ENCODE measurements around the gene MSI2. TPM values are rescaled to one million over a fixed set of nuclear protein-coding genes. Genes with fewer than 3 reads are reported as not detected.

The MSI2 gene
- total RNA-seq, 1 donor from 2014 or later, result 67.9 TPM

DNA sequence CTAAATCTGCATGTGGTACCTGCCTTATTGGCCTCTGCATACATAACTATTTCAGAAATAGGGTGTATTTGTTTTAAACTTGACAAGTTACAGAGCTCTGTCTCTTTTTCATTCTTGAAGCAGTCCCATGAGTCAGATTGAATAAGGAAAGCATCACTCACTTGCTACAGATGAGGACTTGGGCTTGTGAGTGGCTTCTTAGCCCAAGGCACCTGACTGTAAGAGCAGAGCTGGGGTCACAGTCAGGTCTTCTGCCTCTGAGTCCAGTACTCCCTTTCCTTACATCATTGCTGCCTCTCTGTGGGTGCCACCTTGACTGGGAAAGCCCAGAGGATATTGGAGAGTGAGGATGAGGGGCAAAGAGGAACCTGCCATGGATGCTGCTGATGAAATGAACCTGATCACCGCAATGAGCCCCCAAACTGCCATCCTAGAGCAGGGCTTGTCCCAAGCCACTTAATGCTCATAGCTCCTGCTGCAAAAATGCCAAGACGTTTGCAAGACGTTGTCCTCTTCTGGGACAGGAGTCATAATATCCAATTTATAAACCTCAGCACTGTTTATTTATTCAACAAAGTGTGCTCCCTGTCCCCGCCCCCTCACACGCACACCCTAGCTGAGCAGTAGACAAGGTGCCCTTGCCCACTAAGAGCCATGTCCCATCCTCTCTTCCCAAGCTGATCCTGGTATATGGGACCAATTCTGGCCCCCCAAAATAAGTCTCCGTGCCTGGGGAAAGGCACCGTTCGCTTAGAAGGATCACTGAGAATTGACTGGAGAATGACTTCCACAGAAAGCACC lies 414.6 kb downstream of the MSI2 start:
- no peak for TF ChIP-seq EZH2 (IDR thresholded peaks at IDR 0.05; ENCODE audit: insufficient read depth, low read length)
- TF ChIP-seq, protein P1, sequence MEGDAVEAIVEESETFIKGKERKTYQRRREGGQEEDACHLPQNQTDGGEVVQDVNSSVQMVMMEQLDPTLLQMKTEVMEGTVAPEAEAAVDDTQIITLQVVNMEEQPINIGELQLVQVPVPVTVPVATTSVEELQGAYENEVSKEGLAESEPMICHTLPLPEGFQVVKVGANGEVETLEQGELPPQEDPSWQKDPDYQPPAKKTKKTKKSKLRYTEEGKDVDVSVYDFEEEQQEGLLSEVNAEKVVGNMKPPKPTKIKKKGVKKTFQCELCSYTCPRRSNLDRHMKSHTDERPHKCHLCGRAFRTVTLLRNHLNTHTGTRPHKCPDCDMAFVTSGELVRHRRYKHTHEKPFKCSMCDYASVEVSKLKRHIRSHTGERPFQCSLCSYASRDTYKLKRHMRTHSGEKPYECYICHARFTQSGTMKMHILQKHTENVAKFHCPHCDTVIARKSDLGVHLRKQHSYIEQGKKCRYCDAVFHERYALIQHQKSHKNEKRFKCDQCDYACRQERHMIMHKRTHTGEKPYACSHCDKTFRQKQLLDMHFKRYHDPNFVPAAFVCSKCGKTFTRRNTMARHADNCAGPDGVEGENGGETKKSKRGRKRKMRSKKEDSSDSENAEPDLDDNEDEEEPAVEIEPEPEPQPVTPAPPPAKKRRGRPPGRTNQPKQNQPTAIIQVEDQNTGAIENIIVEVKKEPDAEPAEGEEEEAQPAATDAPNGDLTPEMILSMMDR (IDR thresholded peaks at IDR 0.05; ENCODE audit: insufficient read depth, low read depth, low read length), result no peak
- Histone ChIP-seq H4K20me1 (ENCODE audit: insufficient read depth, low read length) (no peaks in the 10 kb centered on the region), H3K27me3 (ENCODE audit: insufficient read depth, low read length) (no peaks in the 10 kb centered on the region), H3K9me3 (ENCODE audit: insufficient read depth, low read depth, low read length) (no peaks in the 10 kb centered on the region), H3K36me3 (ENCODE audit: insufficient read depth, low read length) (no peaks in the 10 kb centered on the region), H3K4me3 (ENCODE audit: insufficient read depth, low read depth, low read length) (no peak overlapping the region), H3K4me2 (ENCODE audit: low read length) (no peak overlapping the region), H3K4me1 (ENCODE audit: insufficient read depth, low read length) (peaks cover 9% of the 10 kb centered on the region), H2AFZ (ENCODE audit: low read depth, low read length) (no peak overlapping the region), H3K9ac (ENCODE audit: low read length) (no peak overlapping the region), H3K79me2 (ENCODE audit: insufficient read depth, low read length) (no peaks in the 10 kb centered on the region), H3K27ac (ENCODE audit: low read depth, low read length) (no peak overlapping the region)
- Mint-ChIP-seq H3K36me3 (ENCODE audit: low read depth, unreplicated experiment) (peaks cover 11% of the 10 kb centered on the region), H3K4me3 (ENCODE audit: unreplicated experiment) (no peak overlapping the region), H3K27ac (ENCODE audit: unreplicated experiment) (no peak overlapping the region), H3K27me3 (ENCODE audit: low read depth, unreplicated experiment) (no peaks in the 10 kb centered on the region), H3K4me1 (ENCODE audit: low read depth, unreplicated experiment) (peaks cover 9% of the 10 kb centered on the region), H3K9me3 (ENCODE audit: unreplicated experiment) (no peaks in the 10 kb centered on the region)
- DNase-seq (ENCODE audit: low read depth) (no peak), FAIRE-seq (no peak)

DNA sequence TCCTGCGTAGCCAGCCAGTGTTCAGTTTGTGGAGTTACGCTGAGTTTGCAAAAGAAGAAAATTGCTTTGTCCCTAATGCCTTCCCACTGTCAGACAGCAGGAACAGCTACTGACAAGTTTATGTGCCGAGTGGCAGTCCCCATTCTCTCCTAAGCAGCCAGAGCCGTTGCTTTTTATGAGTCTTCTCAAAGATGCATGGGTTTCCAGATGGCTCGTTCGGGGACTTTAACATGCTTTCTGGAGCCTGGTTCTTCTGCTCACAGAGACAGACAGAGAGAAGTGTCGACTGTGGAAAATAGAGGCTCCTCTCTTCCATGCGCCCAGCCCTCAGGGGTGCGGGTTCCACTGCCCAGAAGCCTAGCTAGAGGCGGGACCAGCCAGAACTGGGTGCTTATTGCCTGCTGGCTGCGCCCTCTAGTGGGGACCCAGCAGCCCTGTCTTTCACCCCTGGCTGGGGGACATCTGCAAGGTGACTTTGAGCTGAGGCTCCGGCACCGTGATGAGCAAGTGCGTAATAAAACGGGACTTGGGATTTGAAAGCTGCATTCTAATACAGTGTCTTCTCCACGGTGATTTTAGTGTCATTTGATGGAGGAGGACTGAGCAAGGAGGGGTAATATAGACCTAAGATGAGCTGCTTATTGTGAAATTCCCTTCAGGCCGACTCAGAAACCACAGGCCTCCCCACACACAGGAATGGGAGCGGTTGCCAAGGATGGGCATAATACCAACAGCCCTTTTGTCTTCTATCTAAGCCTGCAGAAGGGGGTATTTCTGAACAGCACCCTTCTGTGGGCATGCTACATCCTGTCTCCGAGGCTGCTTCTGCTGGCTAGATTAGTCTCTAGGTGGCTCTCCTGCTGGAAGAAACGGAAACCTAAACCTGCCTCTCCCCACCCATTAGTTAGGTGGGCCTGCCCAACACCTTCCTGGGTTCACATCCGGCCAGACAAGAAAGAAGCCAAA lies 415.6 kb downstream of the MSI2 start:
- no peak overlapping the region for H3K9ac ChIP-seq (ENCODE audit: low read length)
- Mint-ChIP-seq H3K36me3 (ENCODE audit: low read depth, unreplicated experiment) (peaks cover 12% of the 10 kb centered on the region), H3K4me1 (ENCODE audit: low read depth, unreplicated experiment) (peaks cover 9% of the 10 kb centered on the region), H3K9me3 (ENCODE audit: unreplicated experiment) (no peaks in the 10 kb centered on the region), H3K27ac (ENCODE audit: unreplicated experiment) (peak overlapping the region; percentile 58), H3K27me3 (ENCODE audit: low read depth, unreplicated experiment) (no peaks in the 10 kb centered on the region), H3K4me3 (ENCODE audit: unreplicated experiment) (no peak overlapping the region)
- no peak overlapping the region for H3K27ac ChIP-seq (ENCODE audit: low read depth, low read length)
- H4K20me1 ChIP-seq (ENCODE audit: insufficient read depth, low read length), result no peaks in the 10 kb centered on the region
- peak overlapping the region; percentile 29 for H3K4me2 ChIP-seq (ENCODE audit: low read length)
- H3K4me3 ChIP-seq (ENCODE audit: insufficient read depth, low read depth, low read length), result no peak overlapping the region
- no peaks in the 10 kb centered on the region for H3K9me3 ChIP-seq (ENCODE audit: insufficient read depth, low read depth, low read length)
- no peaks in the 10 kb centered on the region for H3K36me3 ChIP-seq (ENCODE audit: insufficient read depth, low read length)
- H2AFZ ChIP-seq (ENCODE audit: low read depth, low read length), result no peak overlapping the region
- H3K4me1 ChIP-seq (ENCODE audit: insufficient read depth, low read length), result peaks cover 9% of the 10 kb centered on the region
- no peak for FAIRE-seq
- H3K79me2 ChIP-seq (ENCODE audit: insufficient read depth, low read length), result no peaks in the 10 kb centered on the region
- peak; percentile 57 for DNase-seq (ENCODE audit: low read depth)
- TF ChIP-seq, protein P1 (IDR thresholded peaks at IDR 0.05; ENCODE audit: insufficient read depth, low read depth, low read length), result peak; percentile 83
- no peak for TF ChIP-seq EZH2 (IDR thresholded peaks at IDR 0.05; ENCODE audit: insufficient read depth, low read length)
- no peaks in the 10 kb centered on the region for H3K27me3 ChIP-seq (ENCODE audit: insufficient read depth, low read length)
